Endometrial microvascular endothelial cells (primary cell): Measurements from ENCODE around the gene PRTN3. TPM values are rescaled to one million over a fixed set of nuclear protein-coding genes. Genes with fewer than 3 reads are reported as not detected.

Experiments
- in situ Hi-C: cut with HindIII; loops from 2 replicates; pipeline ENCODE4 v1.10.0; 2017; ENCODE audit warnings: low sequenced_read_pairs, low pct_unique_long_range_greater_than_20kb; ENCODE audit errors: inconsistent ontology term
- total RNA-seq: library from RNA; depleted of rRNA; stranded (reverse); fragments of >200 nt; gene quantifications from one replicate; pipeline ENCODE4 v1.2.3, GENCODE V29; 2015; ENCODE audit errors: inconsistent ontology term

The PRTN3 gene
- total RNA-seq, 1 donor from 2014 or later, result not detected

DNA sequence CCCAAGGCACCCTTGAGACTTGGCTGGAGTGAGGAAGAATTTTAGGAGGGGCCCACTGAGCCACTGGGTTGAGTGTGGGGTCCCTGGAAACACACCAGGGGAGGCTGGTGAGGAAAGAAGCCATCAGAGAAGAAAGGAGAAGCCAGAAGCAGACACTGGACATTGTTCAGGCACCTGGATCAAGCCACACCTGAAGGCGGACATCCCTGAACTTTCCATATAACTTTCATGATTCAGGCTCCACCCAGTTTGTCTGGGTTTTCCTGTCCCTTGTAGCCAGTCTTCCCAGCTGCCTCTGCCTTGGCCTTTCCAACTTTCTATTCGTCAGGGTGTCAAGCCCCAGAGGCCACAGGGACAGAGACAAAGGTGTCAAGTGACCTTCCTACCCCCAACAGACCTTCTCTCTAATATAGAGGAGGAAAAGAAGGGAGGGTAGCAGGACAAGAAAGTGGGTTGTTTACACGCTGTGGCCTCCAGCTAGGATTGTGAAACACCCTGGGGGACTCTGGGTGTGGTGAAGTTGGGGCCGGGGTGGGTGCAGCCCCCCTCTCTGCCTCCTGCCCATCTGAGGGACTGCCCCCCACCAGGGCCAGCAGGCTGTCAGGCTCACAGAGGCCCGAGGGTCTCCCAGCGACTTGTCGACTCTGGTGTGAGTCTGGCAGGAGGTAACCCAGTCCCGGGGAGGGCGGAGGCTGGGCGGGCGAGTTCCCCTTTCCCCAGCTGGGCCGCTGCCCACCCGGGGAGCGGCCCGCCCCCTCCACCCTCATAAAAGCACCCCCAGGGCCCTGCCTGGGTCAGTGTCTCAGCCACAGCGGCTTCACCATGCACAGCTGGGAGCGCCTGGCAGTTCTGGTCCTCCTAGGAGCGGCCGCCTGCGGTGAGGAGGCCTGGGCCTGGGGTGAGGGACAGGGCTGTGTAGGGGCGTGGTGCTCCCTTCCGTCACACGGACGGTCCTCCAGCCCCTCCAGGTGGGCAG lies 18.4 kb downstream of the PRTN3 start, which contains the start of gene CFD:
CFD (plus strand) TSS at position 797 of the 976 bp plus-strand sequence; CDS start at position 823, 26 bp downstream.
- in situ Hi-C loops, result no loop called here

DNA sequence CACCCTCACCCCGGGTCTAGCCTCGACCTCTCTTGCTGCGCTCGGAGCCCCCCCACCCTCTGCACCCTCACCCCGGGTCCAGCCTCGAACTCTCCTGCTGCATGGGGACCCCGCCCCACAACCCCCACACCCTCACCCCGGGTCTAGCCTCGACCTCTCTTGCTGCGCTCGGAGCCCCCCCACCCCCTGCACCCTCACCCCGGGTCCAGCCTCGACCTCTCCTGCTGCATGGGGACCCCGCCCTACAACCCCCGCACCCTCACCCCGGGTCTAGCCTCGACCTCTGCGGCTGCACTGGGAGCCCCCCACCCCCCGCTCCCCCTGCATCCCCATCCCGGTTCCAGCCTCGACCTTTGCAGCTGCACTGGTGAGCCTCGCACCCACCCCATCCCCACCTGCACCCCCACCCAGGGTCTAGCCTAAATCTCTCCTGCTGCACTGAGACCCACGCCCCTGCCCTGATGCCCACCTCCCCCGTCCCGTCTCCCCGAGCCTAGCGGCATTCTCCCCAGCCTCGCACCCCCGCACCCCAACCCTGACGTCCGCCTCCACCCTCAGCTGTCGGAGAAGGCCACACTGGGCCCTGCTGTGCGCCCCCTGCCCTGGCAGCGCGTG lies 20.4 kb downstream of the PRTN3 start:
- in situ Hi-C loops, result no loop called here

DNA sequence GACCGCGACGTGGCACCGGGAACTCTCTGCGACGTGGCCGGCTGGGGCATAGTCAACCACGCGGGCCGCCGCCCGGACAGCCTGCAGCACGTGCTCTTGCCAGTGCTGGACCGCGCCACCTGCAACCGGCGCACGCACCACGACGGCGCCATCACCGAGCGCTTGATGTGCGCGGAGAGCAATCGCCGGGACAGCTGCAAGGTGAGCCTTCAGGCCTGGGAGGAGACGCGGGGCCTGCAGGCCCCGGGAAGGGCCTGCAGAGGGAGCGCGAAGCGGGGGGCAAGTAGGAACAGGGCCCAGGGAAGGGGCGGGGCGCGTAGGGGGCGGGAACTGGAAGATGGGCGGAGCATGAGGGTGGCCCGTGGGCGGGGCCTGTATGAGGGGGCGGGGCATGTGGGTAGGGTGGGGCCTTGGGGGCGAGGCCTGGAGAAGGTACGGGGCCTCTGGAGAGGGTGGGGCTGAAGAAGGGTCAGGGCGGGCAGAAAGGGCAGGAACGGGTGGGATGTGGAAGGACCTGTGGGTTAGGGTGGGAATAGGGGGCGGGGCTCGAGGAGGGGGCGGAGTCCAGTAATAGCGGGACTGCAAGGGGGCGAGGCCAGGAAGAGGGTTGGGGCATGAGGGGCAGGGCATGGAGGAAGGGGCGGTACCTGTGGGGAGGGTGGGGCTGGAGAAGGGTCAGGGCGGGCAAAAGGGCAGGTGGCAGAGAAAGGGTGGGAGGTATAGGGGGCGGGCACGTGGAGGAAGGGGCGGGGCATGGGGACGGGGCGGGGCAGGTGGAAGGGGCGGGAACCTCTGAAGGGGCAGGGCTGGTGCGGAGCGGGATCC lies 21.2 kb downstream of the PRTN3 start:
- in situ Hi-C loops, result no loop called here

DNA sequence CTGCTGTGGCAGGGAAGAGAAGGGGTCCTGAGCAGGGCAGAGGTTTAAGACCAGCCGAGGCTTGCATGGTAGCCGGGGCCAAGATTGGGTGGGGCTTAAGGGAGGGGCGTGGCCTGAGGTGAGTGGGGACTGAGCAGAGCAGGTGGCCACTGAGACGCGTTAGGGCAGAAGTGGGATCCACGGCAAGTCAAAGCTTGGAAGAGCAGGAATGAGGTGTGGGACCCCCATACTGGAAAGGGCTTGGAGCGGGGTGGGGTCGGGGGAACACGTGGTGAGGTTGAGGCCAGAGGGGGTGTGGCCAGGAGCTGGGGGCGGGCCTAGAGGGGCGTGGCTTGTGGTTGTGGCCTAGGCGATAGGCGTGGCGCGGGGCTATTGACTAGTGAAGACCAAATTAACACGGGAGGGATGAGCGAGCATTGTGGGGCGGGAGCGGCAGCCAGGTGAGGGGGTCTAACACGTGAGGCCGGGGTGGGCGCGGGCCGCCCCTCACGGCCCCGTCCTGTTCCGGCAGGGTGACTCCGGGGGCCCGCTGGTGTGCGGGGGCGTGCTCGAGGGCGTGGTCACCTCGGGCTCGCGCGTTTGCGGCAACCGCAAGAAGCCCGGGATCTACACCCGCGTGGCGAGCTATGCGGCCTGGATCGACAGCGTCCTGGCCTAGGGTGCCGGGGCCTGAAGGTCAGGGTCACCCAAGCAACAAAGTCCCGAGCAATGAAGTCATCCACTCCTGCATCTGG lies 21.9 kb downstream of the PRTN3 start:
- in situ Hi-C loops, result no loop called here

DNA sequence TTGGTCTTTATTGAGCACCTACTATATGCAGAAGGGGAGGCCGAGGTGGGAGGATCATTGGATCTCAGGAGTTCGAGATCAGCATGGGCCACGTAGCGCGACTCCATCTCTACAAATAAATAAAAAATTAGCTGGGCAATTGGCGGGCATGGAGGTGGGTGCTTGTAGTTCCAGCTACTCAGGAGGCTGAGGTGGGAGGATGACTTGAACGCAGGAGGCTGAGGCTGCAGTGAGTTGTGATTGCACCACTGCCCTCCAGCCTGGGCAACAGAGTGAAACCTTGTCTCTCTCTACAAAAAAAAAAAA lies 22.5 kb downstream of the PRTN3 start:
- in situ Hi-C loops, result no loop called here

DNA sequence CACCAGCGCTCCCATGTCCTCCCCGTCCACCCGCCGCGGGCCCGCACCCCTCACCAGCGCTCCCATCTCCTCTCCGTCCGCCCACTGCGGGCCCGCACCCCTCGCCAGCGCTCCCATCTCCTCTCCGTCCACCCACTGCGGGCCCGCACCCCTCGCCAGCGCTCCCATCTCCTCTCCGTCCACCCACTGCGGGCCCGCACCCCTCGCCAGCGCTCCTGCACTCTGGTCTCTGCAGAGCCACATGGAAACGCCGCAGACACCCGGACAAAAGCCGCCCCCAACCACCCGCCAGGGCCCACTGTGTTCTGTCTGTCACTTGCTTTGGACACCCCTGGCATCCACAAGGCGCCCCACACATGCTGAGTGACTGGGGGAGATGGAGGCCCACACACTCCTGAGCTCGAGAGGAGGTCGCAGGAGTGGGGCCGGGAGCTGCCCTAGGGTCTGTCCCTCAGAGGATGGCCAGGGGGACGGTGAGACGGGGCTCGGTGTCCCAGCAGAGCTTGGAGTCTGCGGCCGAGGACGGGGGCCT lies 26.0 kb downstream of the PRTN3 start:
- in situ Hi-C loops, result no loop called here

DNA sequence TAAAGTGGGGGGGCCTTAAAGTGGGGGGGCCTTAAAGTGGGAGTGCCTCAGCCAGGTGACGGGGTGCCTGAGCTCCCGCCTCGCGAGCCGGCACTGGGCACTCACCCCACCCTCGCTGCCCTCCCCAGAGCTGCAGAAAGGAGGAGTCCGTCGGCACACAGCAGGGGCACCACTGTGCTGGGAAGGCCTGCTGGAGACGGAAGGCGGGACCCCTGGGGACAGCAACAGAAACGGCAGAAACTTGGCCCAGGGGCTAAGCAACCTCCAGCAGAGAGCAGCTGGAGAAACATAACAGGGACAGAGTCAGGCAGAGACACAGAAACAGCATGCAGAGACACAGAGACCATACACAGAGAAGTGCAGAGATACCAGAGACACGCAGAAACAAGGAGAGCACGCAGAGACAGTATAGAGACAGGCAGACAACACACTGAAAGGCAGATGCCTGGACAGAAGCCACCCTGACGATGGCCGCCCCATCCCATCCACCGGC lies 26.5 kb downstream of the PRTN3 start:
- in situ Hi-C loops, result no loop called here

DNA sequence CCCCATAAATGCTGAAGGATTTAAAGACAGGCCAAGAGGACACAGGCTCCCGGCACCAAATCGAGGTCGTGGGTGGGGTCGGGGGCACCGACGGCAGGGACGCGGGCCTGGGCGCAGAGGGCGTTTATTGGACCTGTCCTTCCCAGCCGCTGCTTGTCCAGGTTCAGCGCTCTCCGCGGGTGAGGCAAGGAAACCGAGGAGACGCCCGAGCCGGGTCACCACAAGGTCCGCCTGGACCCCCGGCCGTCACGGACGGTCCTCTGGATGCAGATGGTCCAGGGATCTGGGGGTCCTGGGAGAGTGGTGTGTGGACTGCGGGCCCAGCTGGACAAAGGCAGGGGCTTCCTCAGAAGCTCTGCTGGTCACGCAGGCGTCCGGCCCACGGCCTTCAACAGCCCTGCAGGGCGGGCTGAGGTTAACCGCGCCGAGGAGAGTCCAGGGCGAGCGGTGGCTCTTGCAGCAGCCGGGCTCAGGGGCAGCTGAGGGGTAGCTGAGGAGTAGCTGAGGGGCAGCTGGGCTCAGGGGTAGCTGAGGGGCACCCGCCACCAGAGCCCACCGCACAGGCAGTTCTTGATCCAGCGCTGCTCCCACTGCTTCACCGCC lies 27.2 kb downstream of the PRTN3 start:
- in situ Hi-C loops, result no loop called here

DNA sequence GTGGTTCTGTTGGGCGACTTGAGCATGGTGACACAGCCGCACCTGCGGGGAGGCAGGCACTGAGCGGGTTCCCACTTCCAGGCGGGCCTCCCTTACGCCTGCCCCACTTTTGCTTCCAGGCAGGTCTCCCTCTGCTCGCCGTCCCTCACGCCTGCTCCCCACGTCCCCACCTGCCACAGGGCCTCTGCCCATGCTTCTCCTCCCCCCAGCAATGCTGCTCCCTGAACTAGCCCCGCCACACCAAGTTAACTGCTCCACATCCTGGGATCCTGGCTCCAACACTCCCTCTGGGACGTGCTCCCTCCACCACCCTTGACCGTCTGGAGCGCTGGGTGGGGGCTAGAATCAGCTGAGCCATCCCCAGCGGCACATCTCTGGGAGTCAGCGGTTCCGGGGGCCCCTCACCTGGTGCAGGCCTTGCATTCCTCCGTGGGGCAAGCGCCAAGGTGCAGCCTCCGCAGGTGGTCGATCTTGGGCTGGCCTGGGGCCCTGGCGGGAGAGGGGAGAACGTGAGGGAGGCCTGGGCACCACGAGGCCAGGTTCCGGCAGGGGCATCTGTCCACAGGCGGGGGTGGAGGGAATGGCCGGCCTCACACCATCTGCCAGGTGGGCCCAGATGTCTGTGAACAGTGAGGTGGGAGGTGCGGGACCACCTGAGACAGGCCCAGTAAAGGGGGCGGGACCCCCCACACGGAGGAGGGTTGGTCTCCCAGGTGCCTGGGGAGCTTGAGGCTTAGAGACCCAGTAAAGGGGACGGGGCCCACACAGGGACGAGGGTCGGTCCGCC lies 27.9 kb downstream of the PRTN3 start:
- in situ Hi-C loops, result no loop called here

DNA sequence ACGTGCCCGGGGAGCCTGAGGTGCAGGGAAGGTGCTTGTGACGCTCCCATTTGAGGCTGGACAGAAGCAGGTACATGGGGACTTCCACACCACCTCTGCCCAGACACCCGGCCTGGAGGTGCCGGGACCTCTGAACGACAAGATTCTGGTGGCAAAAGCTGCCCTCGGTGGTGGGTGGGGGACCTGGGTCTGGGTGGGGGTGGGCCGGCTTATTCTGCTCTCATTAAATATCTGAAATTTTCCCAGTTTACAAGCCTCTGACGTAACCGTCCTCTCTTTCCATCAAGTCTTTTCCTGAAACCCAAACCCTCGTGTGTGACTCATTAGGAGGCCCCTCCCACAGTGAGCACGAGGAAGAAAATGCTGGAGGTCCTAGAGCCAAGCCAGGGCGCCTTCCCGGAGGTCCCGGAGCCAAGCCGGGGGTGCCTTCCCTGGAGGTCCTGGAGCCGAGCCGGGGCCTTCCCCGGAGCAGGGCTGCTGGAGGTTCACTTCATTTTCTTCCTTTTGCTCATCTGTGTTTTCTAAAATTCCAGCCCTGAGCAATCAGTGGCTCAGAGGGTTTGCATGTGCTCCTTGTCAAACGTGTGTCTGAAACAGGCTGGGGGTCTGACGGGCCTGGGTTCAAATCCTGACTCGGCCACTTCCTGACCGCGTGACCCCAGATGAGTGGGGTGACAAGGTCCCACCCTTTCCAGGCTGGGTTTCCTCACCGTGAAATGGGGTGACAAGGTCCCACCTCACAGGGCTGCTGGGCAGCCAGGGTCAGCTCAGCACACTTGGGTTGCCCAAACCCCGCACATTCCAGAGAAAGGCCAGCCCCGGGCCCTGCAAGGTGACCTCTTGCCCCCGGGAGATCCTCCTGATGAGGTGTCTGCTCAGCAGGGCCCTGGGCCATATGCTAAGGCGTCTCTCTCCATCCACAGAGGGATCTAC lies 28.7 kb downstream of the PRTN3 start:
- in situ Hi-C loops, result no loop called here

DNA sequence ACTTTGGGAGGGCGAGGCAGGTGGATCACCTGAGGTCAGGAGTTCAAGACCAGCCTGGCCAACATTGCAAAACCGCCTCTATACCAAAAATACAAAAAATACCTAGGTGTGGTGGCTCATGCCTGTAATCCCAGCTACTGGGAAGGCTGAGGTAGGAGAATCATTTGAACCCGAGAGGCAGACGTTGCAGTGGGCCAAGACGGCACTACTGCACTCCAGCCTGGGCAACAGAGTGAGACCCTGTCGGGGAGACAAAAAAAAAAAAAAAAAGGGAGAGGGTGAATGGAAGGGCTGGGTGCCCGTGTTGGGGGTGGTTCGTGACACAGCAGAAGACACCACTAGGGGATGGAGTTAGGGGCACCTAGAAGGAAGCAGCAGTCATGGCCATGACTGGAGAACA lies 29.5 kb downstream of the PRTN3 start:
- in situ Hi-C loops, result no loop called here

DNA sequence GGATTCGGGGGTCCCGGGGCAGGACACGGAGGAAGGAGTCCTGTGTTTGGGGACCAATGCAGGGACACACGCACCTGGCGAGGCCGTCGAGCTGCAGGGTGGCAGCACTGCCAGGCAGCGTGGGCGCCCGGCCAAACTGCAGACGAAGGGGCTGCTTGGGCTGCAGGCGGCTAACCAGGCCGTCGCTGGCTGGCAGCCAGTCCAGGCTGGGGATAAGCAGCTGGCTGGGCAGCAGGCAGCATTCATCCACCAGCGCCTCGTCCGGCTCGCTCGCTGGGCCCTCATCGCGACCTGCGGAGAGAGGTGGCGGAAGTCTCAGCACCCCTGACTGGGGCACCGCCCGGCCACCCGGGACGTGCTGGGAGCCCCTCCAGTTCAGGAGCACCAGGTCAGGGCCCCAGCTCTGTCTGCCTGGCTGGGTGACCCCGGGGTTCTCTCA lies 30.2 kb downstream of the PRTN3 start:
- in situ Hi-C loops, result no loop called here

DNA sequence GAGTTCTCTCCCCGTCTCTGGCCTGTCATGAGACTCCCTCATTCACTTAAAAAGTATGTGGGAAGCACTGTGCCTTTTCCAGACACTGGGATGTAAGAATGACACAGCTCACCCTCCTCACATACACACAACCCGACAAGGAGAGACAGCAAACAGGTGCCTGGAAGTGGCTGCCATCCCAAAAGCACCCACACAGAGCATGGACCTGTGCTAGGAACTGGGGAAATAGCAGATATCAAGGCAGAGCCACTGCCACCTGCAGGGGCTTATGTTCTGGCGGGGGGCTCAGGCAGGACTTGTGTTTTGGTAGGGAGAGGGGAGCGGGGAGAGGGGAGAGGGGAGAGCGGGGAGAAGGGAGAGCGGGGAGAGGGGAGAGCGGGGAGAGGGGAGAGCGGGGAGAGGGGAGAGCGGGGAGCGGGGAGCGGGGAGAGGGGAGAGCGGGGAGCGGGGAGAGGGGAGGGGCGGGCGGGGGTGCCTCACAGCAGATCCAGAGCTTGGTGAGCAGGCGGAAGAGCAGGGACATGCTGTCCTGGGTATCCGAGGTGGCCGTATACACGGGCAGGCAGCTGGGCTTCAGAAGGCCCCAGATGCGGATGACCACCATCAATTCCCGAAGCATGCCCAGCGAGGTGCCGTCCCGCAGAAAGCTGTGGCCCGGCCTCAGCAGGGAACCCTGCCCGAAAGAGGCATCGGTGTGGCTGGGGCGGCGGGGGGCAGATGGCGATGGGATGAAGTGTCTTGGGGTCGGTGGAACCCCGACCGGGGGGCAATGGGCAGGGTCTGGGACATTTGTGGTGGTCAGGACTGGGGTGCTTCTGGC lies 30.9 kb downstream of the PRTN3 start:
- in situ Hi-C loops, result no loop called here

DNA sequence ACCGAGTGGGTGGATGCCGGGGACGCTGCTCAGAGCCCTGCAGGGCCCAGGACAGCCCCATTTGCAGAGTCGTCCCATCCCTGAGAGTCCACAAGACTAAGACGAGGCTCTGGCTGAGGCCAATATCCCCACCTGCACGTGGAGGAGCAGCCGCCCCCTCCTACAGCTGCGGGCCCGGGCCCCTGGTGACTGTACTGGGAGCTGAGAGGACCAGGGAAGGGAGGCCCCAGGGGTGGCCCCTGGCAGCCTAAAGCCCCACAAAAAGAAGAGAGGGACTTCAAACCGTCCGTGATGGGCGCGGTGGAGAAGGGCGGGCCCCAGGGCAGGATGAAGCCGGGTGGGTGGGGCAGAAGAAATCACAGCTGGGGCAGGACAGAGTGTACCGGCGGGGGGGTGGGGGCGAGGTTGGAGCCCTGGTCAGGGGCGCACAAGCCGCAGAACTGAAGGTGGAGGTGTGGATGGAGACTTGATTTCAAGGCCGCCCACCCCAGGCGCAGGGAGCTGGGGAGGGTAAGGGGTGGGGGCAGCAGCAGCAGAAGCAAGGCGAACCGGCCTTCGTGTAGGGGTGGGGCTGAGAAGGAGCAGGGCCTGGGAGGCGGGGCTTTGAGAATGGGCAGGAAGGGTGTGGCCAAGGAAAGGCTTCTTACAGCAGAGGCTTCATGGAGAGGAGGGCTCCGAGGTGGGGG lies 31.6 kb downstream of the PRTN3 start:
- in situ Hi-C loops, result no loop called here

DNA sequence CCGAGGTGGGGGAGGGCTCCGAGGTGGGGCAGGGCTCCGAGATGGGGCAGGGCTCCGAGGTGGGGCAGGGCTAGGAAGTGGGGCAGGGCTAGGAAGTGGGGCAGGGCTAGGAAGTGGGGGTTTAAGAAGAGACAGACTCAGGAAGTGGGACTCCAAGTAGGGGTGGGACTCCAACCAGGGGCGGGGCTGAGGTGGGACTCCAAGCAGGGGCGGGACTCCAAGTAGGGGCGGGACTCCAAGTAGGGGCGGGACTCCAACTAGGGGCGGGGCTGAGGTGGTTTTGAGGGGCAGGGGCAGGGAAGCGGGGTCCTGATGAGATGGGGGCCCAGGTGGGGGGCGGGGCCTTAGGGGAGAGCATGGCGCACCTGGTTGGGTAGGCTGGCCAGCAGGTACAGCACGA lies 32.3 kb downstream of the PRTN3 start:
- in situ Hi-C loops, result no loop called here
